Stimulated activated CD8-positive, alpha-beta memory T cell treated with anti-CD3 and anti-CD28 coated beads, Interleukin-12 subunit alpha, Interleukin-12 subunit beta, amount 100 ng/mL, for 1 hour (primary cell): ENCODE results near the gene FARS2.

Experiments
- DNase-seq: peaks from one replicate; pipeline ENCODE4 v3.0.0-alpha.2; 2020; ENCODE audit warnings: low read depth

FARS2 gene

DNA sequence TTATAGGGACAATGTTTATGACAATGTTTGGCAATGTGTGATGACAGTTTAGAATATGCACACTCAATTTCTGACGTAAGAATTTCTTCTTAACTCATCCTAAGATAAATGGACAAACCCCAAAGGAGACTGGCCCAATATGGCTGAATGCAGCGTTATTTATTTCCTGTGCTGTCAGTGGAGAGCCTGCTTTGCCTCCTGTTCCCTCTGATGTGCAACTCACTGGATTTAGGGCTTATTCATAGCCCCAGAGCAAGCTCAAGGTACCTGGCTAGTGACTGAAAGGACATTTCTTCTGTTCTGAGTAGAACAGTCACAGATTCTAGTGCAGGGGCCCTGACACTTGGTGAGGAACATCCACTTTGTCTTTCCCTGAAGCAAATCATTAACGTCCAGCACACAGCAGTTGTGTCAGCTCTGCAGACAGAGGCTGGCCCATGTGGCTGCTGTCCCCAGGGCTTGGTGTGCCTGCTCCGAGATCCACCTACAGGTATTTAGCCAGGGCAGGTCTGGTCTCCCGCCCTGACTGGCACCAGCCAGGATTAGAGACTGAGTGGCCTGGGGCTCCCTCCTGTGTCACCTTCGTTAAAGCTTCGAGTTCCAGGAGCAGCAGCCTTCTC is 64.8 kb downstream of the FARS2 start:
- DNase-seq = no peak

DNA sequence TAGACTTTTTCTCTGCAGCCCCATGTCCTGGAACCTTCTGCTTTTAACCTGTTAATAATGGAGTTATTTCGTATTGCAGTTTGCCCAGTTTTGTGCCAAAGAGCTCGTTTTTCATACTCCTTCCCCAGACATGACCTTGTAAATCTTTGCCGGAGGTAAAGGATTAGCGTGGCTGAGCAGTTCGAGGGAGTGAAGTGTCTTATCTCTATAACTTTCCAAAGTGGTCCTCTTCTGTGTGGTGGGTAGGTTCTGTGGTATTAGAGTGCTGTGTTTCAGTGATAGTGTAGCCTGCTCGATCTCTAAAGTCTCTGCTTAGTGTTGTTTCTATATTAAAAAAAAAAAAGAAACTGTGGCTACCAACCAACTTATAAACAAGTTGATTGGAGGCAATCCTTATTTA is 67.5 kb downstream of the FARS2 start:
- DNase-seq = no peak

- DNase-seq = no peak
Measured at GRCh38 chr6:5331845-5332442, 70.6 kb downstream of the FARS2 start.

DNA sequence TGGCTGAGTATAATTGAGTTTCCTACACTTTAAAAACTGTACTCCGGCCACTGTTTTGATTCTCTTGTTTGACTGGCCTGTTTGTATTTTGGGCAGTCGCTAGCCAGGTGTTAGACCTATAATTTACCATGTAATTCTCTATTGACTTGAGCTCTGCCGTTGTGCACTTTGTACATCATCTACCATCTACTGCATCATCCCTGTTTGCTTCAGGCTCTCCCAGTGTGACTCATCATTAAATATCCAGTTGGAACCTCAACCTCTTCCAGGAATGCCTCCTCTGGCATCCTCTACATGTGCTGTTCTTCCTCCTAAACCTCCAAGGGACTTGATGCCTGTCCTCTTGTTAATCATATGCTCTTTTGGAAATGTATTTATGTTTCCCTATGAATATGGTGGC is 72.3 kb downstream of the FARS2 start:
- DNase-seq = no peak

- DNase-seq = no peak
Measured at GRCh38 chr6:5334341-5334740, 73.0 kb downstream of the FARS2 start.

GRCh38 chr6:5335020-5335419 is 73.7 kb downstream of the FARS2 start:
- DNase-seq = no peak

DNA sequence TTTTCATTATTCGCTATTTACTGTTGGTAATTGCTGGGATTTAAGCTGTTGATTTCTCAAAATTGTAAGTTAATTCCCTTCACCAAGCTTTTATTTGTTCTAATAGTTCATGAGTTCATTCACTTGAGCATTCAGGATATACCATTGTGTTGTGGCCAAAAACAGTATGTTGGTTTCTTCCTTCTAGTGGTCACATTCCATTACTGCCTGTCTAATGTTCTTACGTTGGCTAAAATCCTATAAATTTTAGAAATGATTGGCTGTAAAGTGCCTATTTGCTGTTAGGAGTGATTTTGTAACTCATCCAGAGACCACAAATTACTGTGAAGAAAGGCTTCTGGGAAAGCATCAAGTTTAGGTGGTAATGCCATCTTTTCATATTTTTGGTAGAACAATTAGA is 76.3 kb downstream of the FARS2 start:
- DNase-seq = no peak

DNA sequence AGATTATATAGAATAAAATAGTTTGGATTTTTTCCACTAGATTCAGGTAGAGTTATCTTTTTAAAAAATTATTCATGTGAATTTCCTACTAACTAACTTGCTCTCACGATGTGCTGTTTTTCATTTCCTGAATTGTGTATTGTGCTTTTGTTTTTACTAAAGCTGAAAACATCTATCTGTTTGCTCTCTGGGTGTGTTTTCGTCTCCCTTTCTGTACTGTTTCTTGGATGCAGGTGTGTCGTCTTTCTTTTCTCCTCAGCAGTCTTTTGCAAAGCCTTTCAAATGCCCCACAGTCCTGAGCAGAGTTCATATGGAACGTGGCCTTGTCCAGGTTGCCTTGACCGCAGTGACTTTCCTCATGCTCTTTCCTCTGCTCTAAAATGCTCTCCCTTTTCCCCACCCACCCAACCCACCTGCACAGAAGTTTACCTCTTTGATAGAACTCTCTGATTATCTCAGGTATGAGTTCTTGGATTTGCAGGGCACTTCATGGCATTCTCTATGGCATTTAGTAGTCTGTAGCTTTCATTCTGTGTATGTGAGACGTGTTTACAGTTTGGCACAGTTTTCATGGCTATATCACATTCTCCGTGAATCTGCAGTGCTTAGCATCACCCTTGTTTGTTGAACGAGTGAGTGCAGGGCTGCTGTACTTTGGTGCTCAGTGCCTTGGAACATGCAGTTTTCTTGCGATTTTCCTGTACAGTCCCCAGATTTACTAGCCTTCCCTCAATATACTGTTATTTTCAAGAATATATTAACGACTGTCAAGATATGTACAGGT is 77.1 kb downstream of the FARS2 start:
- no peak for DNase-seq

GRCh38 chr6:5339786-5340185 is 78.5 kb downstream of the FARS2 start:
- no peak for DNase-seq

DNA sequence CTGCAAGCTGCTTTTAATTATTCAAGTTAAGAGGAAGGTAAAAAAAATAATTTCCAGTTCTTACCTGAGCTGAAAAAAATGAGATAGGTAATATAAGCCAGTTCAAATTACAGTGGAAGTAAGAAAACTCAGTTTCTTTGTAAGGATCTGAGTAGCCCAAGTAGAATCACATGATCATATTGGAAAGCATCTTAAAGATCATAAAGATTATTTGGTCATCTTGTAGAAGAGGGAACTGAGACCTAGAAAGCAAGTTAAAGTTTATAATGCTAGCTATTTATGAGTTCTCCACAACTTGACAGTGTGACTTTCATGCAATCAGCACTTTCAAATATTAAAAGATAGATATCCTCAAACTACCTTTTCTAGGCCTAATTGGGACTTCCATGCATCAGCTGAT is 80.5 kb downstream of the FARS2 start:
- DNase-seq = no peak

DNA sequence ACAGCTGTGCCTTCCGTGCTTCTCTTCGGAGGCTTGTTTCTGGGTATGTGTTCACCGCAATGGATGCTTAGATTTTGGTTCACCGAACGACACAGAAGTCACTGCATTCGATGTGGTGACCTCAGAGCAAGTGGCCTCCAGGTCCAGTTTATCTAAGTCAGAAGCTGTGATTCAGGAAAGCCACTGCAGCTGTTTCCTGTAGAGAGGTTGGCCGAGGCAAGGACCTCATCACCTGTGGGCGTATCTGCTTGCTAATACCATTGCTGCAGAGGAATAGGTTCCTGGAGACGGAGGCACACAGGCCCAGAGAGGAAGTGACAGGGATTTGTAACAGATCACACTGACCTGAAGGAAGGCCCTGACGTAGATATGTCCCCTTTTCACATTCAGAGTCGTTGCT is 82.7 kb downstream of the FARS2 start:
- no peak for DNase-seq

DNA sequence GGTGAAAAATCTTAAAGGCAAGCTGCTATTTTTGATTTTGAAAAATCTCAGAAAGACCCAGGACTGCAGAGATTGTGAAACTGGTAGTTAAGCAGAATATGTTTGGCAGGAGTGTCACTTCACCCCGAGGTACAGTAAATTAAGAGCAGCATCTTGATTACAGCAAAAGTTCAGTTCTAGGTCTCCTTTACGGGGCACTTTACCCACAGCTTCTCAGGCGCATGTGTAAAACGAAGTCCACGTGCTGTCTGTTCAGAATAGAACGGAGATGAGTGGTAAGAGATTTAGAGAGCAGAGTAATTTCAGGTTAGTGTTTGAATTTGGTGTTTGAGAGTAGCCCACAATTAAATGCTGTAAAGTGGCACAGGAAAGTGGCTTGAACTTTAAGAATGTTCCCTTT is 84.0 kb downstream of the FARS2 start:
- DNase-seq = no peak

DNA sequence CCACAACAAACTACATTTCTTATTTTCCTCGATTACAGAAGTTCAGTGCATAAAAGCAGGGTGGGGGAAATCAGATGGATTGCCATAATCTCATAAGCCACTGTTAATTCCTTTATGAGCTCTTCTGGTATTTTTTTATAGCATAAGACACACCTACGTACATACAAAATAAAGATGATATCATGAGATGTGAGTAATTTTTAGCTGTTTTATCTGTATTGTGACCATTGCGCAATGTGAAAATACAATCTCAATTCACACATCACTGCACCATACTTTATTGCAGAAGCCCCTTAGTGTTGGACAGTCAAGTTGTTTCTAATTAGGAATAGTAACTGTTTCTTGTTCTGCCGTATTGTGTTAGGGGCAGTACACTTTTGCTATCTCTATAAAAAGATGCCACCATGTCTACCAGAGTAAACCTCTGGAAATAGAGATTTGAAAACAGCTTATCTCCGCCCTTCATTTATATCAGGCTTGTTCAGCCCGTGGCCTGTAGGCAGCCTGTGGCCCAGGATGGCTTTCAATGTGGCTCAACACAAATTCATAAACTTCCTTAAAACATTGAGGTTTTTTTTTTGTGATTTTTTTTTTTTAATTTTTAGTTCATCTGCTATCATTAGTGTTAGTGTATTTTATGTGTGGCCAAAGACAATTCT is 90.4 kb downstream of the FARS2 start:
- DNase-seq = no peak

DNA sequence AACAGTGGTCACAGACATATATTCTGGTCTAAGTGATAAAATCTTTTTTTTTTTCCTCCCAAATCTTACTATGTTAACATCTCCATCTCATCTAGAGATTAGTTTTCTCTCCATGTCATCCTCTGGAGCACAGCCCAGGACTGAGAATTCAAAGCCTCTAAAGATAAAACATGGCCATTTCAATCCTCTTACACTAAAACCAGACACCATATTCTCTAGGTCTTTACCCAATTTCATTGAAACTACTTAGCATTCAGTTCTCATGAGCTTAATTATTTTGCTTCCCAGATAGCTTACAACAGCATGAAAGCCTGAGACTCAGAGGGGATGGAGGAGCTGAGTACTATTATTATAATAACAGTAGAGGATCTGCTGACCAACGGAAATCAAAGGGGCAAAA is 92.7 kb downstream of the FARS2 start:
- DNase-seq = no peak

DNA sequence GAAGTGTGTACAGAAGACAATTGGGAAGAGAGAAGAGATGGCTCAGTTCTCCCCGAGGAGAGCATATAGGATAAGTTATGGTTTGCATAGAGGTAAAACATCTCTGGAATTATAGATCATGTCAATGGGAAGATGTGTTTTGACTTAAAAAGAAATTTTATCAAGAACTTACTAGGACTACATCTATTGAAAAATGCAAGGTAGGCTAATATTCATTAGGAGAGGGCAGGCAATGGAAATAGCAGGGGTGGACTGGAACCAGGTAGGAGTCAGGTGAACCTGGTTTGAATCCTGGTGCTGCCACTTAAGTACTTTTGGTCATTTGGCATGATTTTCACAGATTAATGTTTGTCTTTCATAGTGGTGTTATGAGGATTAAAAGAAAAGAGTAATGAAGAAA is 96.2 kb downstream of the FARS2 start:
- no peak for DNase-seq

DNA sequence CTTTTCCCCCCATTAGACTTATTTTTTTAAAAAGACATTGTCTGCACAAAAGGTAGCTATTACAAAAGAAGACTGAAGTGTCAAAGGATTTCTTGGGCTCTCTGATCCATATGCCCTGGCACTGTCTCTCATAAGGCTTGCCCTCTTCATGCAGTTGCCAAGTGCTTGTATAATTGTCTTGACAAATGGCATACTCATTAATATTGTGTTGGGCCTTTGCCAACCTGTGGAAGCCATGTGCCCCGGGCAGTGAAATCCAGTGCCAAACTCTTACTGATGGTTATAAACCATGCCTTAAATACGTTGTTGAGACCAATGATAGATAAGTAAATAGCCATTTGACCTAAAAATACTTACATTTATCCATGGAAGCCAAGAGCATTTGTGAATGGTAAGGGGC is 98.1 kb downstream of the FARS2 start:
- no peak for DNase-seq

GRCh38 chr6:5361396-5361795 is 100.1 kb downstream of the FARS2 start:
- DNase-seq = no peak

- DNase-seq = no peak
Measured at GRCh38 chr6:5365436-5366195, 104.3 kb downstream of the FARS2 start.

DNA sequence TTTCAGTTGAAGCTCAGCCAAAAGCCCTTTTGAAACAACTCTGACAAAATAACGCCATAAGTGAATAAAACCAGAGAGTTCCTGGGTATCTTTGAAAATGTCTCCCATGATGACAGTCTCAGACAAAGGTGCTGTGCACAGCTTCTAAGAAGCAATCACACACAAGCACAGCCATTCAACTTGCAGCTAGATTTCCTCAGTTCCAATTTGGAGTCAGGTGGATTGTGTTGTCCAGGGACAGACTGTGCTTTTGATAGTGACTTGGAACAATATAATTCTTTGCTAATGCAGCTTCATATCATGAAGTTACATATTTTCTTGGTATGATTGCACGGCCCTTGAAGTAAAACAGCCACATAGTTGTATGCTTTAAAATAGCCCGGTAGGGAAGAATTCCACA is 105.6 kb downstream of the FARS2 start:
- DNase-seq = no peak

GRCh38 chr6:5367510-5367909 is 106.2 kb downstream of the FARS2 start:
- DNase-seq = no peak

DNA sequence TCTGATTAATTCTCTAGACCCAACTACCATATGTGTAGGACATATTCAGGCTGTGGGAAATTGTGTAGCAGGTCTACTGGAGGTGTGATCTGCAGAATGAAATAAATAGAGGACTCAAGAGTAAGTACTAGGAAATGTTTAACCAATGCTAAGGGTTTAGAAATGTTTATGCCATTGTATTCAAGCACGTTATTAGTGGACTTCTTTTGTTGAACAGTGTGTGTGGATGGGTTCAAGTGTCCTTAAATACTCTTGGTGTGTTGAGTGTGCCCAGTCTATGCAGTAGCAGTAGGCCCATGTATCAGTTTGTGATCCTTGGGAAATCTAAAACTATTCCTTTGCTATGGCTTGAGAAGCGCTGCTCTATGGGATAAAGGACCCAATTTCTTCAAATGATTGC is 112.1 kb downstream of the FARS2 start:
- DNase-seq = no peak

DNA sequence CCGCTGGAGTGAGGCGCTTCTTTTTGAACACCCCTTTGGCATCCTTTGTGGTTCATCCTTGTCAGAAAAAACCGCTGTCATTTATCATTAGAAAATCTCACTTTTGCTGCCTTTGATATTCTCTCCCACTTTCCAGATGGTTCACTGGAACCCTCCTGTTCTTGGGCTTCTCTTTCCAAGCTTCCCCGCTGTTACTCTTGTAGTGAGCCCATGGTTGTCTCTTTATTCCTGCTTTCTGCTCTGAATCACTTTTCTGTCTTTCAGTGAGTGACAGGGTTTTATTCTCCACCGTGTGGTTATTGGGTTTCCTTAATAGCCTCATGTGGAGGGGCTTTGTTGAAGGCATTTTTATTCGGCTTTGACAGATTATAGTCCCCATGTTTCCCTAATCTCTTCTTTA is 117.0 kb downstream of the FARS2 start:
- DNase-seq = no peak
